ENCODE measurements around the gene TFG.

Gene TFG

GRCh38 chr3:100697723-100698285 lies 11.5 kb upstream of the TFG start:
- Mint-ChIP-seq H3K9me3 (no peaks in the 10 kb centered on the region), H3K27me3 (peaks cover 55% of the 10 kb centered on the region)

DNA sequence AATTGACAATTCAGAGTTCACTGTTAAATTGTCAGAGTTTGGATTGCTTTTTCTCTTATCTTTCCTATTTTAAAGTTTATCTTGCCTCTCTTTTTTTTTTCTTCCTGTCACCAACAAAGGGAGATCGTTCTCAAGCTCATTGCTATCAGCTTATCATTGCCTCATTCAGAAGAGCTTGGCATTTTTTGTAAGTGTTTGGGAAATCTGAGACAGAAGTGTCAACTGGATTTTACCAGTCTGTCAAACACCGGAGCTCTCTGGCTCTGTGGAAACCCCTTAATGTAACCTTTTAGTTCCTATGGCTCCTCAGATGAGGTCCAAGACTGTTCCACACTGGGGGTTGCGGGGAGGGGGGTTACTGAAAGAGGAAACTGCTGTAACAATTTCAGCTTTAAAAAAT lies 10.6 kb upstream of the TFG start:
- Mint-ChIP-seq H3K36me3 (ENCODE audit: low read depth) (no peaks in the 10 kb centered on the region), H3K27me3 (peaks cover 54% of the 10 kb centered on the region), H3K4me1 (ENCODE audit: low read depth) (no peaks in the 10 kb centered on the region), H3K27ac (no peak overlapping the region), H3K9me3 (no peaks in the 10 kb centered on the region), H3K4me3 (no peak overlapping the region)
- no peak for DNase-seq

More at GRCh38 chr3:100697723-100698285, 11.5 kb upstream of the TFG start:
- no peak overlapping the region for H3K27ac Mint-ChIP-seq
- no peaks in the 10 kb centered on the region for H3K4me1 Mint-ChIP-seq (ENCODE audit: low read depth)
- DNase-seq: no peak
- no peaks in the 10 kb centered on the region for H3K36me3 Mint-ChIP-seq (ENCODE audit: low read depth)
- H3K4me3 Mint-ChIP-seq: no peak overlapping the region

GRCh38 chr3:100700708-100701107 lies 8.6 kb upstream of the TFG start:
- H3K4me1 Mint-ChIP-seq (ENCODE audit: low read depth): no peaks in the 10 kb centered on the region
- no peaks in the 10 kb centered on the region for H3K36me3 Mint-ChIP-seq (ENCODE audit: low read depth)
- no peak overlapping the region for H3K27ac Mint-ChIP-seq
- peaks cover 42% of the 10 kb centered on the region for H3K27me3 Mint-ChIP-seq
- no peak overlapping the region for H3K4me3 Mint-ChIP-seq
- no peak for DNase-seq
- no peaks in the 10 kb centered on the region for H3K9me3 Mint-ChIP-seq

- DNase-seq: no peak
- Mint-ChIP-seq H3K36me3 (ENCODE audit: low read depth) (no peaks in the 10 kb centered on the region), H3K4me1 (ENCODE audit: low read depth) (no peaks in the 10 kb centered on the region), H3K4me3 (no peak overlapping the region), H3K9me3 (no peaks in the 10 kb centered on the region), H3K27ac (no peak overlapping the region), H3K27me3 (peaks cover 34% of the 10 kb centered on the region)
Measured at GRCh38 chr3:100702082-100702979, 7.0 kb upstream of the TFG start.

DNA sequence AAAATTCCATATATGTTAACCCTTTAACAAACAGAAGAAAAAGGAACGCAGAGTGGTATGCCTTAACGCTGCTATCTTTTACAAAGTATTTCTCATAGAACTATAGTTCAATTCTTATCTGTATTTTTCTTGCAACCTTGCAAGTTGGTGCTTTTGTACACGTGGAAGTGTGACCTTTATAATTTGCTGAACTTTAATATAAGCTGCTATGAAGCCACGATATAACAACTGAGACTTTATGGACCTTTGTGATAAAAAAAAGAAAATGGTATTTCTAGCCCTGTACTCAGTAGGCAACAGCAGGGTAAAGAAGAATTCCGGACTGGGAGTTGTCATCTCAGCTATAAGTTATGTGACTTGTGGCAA lies 6.3 kb upstream of the TFG start:
- DNase-seq: no peak
- Mint-ChIP-seq H3K9me3 (no peaks in the 10 kb centered on the region), H3K27me3 (peaks cover 30% of the 10 kb centered on the region), H3K36me3 (ENCODE audit: low read depth) (no peaks in the 10 kb centered on the region), H3K27ac (no peak overlapping the region), H3K4me1 (ENCODE audit: low read depth) (no peaks in the 10 kb centered on the region), H3K4me3 (no peak overlapping the region)

GRCh38 chr3:100703865-100704264 lies 5.4 kb upstream of the TFG start:
- no peak overlapping the region for H3K27ac Mint-ChIP-seq
- peaks cover 7% of the 10 kb centered on the region for H3K4me1 Mint-ChIP-seq (ENCODE audit: low read depth)
- no peak for DNase-seq
- H3K27me3 Mint-ChIP-seq: peaks cover 21% of the 10 kb centered on the region
- H3K4me3 Mint-ChIP-seq: no peak overlapping the region
- no peaks in the 10 kb centered on the region for H3K9me3 Mint-ChIP-seq
- no peaks in the 10 kb centered on the region for H3K36me3 Mint-ChIP-seq (ENCODE audit: low read depth)

- peaks cover 2% of the 10 kb centered on the region for H3K9me3 Mint-ChIP-seq
- H3K4me3 Mint-ChIP-seq: no peak overlapping the region
- DNase-seq: no peak
- H3K27ac Mint-ChIP-seq: no peak overlapping the region
- H3K36me3 Mint-ChIP-seq (ENCODE audit: low read depth): peaks cover 17% of the 10 kb centered on the region
- peaks cover 19% of the 10 kb centered on the region for H3K4me1 Mint-ChIP-seq (ENCODE audit: low read depth)
- peaks cover 12% of the 10 kb centered on the region for H3K27me3 Mint-ChIP-seq
Measured at GRCh38 chr3:100706365-100706764, 2.9 kb upstream of the TFG start.

DNA sequence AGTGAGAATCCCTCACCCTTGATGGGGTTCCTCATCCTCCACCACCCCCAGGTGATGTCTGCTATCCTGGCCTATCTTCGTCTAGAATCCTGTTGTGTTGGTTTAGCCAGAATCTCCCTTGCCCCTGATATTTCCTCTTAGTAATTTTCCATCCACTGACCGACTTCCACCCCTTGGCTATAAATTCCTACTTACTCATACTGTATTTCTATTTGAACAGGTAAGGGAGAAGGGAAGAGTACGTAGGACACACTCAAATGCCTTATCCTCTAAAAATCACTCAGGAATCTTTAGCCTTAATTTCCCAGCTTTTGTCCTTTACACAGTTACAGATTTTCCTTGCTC lies 678 bp upstream of the TFG start:
- Mint-ChIP-seq H3K4me3 (peak overlapping the region; percentile 81), H3K27ac (peak overlapping the region; percentile 96), H3K27me3 (peaks cover under 1% of the 10 kb centered on the region), H3K36me3 (ENCODE audit: low read depth) (peaks cover 38% of the 10 kb centered on the region), H3K9me3 (peaks cover 2% of the 10 kb centered on the region), H3K4me1 (ENCODE audit: low read depth) (peaks cover 40% of the 10 kb centered on the region)
- no peak for DNase-seq

DNA sequence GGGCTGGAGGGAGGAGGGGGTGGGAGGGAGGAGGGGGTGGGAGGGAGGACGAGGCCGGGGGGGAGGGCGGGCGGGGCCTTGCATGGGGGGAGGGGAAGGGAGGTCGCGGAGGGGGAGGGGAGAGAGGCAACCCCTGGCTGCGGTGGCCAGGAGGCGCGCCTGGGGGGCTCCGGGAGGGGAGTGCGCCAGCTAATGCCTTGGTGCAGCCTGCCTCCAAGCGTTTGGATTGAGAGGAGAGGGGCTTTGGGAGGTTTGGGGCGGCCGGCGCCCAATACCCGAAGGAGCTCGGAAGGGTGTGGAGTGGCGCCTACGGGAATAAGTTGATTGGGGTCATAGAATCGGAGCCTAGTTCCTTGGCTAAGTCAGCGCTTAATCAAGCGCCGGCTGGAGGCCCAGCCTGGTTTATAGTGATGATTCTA lies 557 bp downstream of the TFG start:
- Mint-ChIP-seq H3K4me3 (peak overlapping the region; percentile 81), H3K36me3 (ENCODE audit: low read depth) (peaks cover 50% of the 10 kb centered on the region), H3K27ac (peak overlapping the region; percentile 90), H3K4me1 (ENCODE audit: low read depth) (peaks cover 46% of the 10 kb centered on the region), H3K9me3 (peaks cover 2% of the 10 kb centered on the region), H3K27me3 (no peaks in the 10 kb centered on the region)
- DNase-seq: peak; percentile 59

DNA sequence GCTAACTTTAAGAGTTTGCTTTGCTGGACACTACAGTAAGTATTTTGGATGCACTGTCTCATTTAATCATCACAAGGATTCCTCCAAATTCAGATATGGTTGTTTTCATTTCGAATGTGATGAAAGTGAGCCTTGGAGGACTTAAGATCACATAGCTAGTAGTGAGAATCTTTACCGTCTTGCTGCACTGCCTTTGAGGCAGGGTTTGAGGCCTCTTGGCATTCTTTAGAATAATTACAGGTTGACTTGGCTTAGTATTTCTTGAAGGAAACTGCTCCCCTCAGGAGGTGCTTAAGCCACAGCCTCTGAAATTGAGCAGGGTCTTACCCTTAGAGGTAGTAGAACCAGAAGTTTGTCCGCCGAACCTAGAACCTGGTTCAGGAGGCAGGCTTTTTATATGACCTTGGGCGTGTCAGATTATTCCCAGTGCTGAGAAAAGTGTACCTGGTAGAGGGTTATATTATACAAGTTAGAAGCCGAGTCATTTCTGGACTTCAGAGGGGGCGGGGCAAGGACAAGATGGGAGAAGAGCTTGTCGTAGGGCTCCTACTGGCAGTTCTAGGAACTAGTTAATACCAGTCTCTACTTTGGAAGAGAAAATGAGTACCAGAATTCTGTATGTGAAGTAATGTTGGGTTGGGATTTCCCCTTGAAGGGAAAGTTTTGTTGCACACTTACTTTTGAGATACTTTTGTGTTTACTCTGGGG lies 1.1 kb downstream of the TFG start:
- peak overlapping the region; percentile 90 for H3K27ac Mint-ChIP-seq
- DNase-seq: peak; percentile 74
- H3K27me3 Mint-ChIP-seq: no peaks in the 10 kb centered on the region
- peak overlapping the region; percentile 81 for H3K4me3 Mint-ChIP-seq
- H3K36me3 Mint-ChIP-seq (ENCODE audit: low read depth): peaks cover 55% of the 10 kb centered on the region
- peaks cover 2% of the 10 kb centered on the region for H3K9me3 Mint-ChIP-seq
- H3K4me1 Mint-ChIP-seq (ENCODE audit: low read depth): peaks cover 51% of the 10 kb centered on the region

DNA sequence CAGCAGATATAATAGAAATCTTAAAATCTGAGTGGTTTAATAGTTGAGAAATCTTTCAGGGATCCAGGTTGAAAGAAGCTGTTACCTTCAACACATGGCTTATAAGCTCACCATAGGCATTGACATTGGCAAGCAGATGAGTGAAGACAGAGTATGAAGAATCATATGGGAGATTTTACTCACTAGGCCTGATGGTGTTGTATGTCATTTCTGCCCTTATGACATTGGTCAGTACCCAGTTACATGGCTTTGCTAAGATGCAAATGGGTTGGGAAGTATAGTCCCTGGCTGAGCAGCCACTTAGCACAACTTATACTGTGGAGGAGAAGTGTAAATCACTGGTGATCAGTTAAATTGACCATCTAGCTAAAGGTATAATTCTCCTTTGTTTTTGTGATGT lies 5.9 kb downstream of the TFG start:
- no peak overlapping the region for H3K27ac Mint-ChIP-seq
- H3K9me3 Mint-ChIP-seq: peaks cover 2% of the 10 kb centered on the region
- no peak for DNase-seq
- H3K4me3 Mint-ChIP-seq: no peak overlapping the region
- peaks cover 97% of the 10 kb centered on the region for H3K36me3 Mint-ChIP-seq (ENCODE audit: low read depth)
- H3K4me1 Mint-ChIP-seq (ENCODE audit: low read depth): peaks cover 72% of the 10 kb centered on the region
- H3K27me3 Mint-ChIP-seq: no peaks in the 10 kb centered on the region

GRCh38 chr3:100717063-100717462 lies 7.8 kb downstream of the TFG start:
- H3K36me3 Mint-ChIP-seq (ENCODE audit: low read depth): peaks cover 97% of the 10 kb centered on the region
- H3K27me3 Mint-ChIP-seq: no peaks in the 10 kb centered on the region
- H3K27ac Mint-ChIP-seq: peak overlapping the region; percentile 15
- DNase-seq: no peak
- peaks cover 55% of the 10 kb centered on the region for H3K4me1 Mint-ChIP-seq (ENCODE audit: low read depth)
- H3K9me3 Mint-ChIP-seq: no peaks in the 10 kb centered on the region
- no peak overlapping the region for H3K4me3 Mint-ChIP-seq

- Mint-ChIP-seq H3K4me1 (ENCODE audit: low read depth) (peaks cover 47% of the 10 kb centered on the region), H3K4me3 (no peak overlapping the region), H3K9me3 (no peaks in the 10 kb centered on the region), H3K36me3 (ENCODE audit: low read depth) (peaks cover 97% of the 10 kb centered on the region), H3K27ac (no peak overlapping the region), H3K27me3 (no peaks in the 10 kb centered on the region)
- no peak for DNase-seq
Measured at GRCh38 chr3:100717637-100718487, 8.6 kb downstream of the TFG start.

GRCh38 chr3:100719136-100719535 lies 9.8 kb downstream of the TFG start:
- no peak for DNase-seq
- H3K27ac Mint-ChIP-seq: no peak overlapping the region

More at GRCh38 chr3:100719136-100719535, 9.8 kb downstream of the TFG start:
- peaks cover 39% of the 10 kb centered on the region for H3K4me1 Mint-ChIP-seq (ENCODE audit: low read depth)
- no peaks in the 10 kb centered on the region for H3K9me3 Mint-ChIP-seq
- H3K4me3 Mint-ChIP-seq: no peak overlapping the region
- no peaks in the 10 kb centered on the region for H3K27me3 Mint-ChIP-seq
- peaks cover 99% of the 10 kb centered on the region for H3K36me3 Mint-ChIP-seq (ENCODE audit: low read depth)
